CD14-positive monocyte (primary cell): ENCODE results near the gene GRIN2A. TPM values are rescaled to one million over a fixed set of nuclear protein-coding genes. Genes with fewer than 3 reads are reported as not detected.

Experiments used
- DNase-seq, 3 donors: peaks; one replicate each; pipeline ENCODE4 v3.0.0-alpha.2; 2011 to 2022
- H2AFZ ChIP-seq: 2 replicates; pipeline ENCODE4 v1.6.0; 2012; ENCODE audit warnings: mild to moderate bottlenecking, low read depth, low read length, inconsistent platforms; ENCODE audit not compliant: insufficient read depth, poor library complexity, severe bottlenecking
- H3K27ac ChIP-seq, 2 donors: 1 replicate in 1 of 2; 2 replicates in 1 of 2; pipeline ENCODE4 v1.5.1; 2012 to 2013; ENCODE audit warnings: low read length in 2 of 2, control low read depth in 1 of 2, inconsistent platforms in 1 of 2, low read depth in 1 of 2, mild to moderate bottlenecking in 1 of 2
- H3K27me3 ChIP-seq, 2 donors: one replicate each; pipeline versions ENCODE4 v1.6.0 to v1.6.1; 2011 to 2013; ENCODE audit warnings: low read length in 2 of 2; ENCODE audit not compliant: control insufficient read depth in 2 of 2, insufficient read depth in 2 of 2
- H3K36me3 ChIP-seq, 2 donors: replicated peaks in 1 of 2; 1 replicate in 1 of 2; 2 replicates in 1 of 2; pipeline versions ENCODE4 v1.5.1 to v1.6.1; 2012 to 2013; ENCODE audit warnings: low read length in 2 of 2, control low read depth in 1 of 2, inconsistent platforms in 1 of 2, mild to moderate bottlenecking in 1 of 2; ENCODE audit not compliant: insufficient read depth in 2 of 2, control insufficient read depth in 1 of 2
- H3K4me1 ChIP-seq, 2 donors: 1 replicate in 1 of 2; 2 replicates in 1 of 2; pipeline versions ENCODE4 v1.5.1 to v1.6.1; 2012 to 2013; ENCODE audit warnings: low read length in 2 of 2, control low read depth in 1 of 2, inconsistent platforms in 1 of 2, mild to moderate bottlenecking in 1 of 2, moderate library complexity in 1 of 2; ENCODE audit not compliant: insufficient read depth in 2 of 2, control insufficient read depth in 1 of 2
- H3K4me2 ChIP-seq: replicated peaks from 2 replicates; pipeline ENCODE3; 2012; ENCODE audit warnings: low read length, moderate library complexity, mild to moderate bottlenecking; ENCODE audit not compliant: poor library complexity, severe bottlenecking; ENCODE audit errors: extremely low read depth
- H3K4me3 ChIP-seq, 3 experiments: fragments of 200-600 bp in 1 of 3; sonication (generic) in 1 of 3; replicated peaks in 1 of 3; 1 replicate in 2 of 3; 2 replicates in 1 of 3; pipeline ENCODE4 v1.5.1; 2011 to 2013; ENCODE audit warnings: low read length in 3 of 3, mild to moderate bottlenecking in 3 of 3, control low read depth in 2 of 3, low read depth in 2 of 3, inconsistent platforms in 1 of 3, moderate library complexity in 1 of 3
- H3K79me2 ChIP-seq: 2 replicates; pipeline ENCODE4 v1.6.0; 2012; ENCODE audit warnings: mild to moderate bottlenecking, control low read depth, inconsistent platforms, low read length, moderate library complexity; ENCODE audit not compliant: insufficient read depth
- H3K9ac ChIP-seq: 2 replicates; pipeline ENCODE4 v1.6.0; 2017; ENCODE audit warnings: low read length, mild to moderate bottlenecking; ENCODE audit not compliant: insufficient read depth, poor library complexity, severe bottlenecking
- H3K9me3 ChIP-seq, 2 donors: replicated peaks in 1 of 2; 1 replicate in 1 of 2; 2 replicates in 1 of 2; pipeline versions ENCODE4 v1.5.1 to v1.6.1; 2012 to 2013; ENCODE audit warnings: low read length in 2 of 2, control low read depth in 1 of 2; ENCODE audit not compliant: control insufficient read depth in 1 of 2, insufficient read depth in 1 of 2
- H4K20me1 ChIP-seq: 2 replicates; pipeline ENCODE4 v1.6.0; 2012; ENCODE audit warnings: mild to moderate bottlenecking, low read length, control low read depth, moderate library complexity; ENCODE audit not compliant: insufficient read depth
- H3K27ac Mint-ChIP-seq, 7 donors: one replicate each; pipeline ENCODE4 v1.8.0; 2020; ENCODE audit warnings: mild to moderate bottlenecking in 7 of 7, mixed read lengths in 7 of 7, moderate library complexity in 6 of 7, inconsistent platforms in 2 of 7
- H3K27me3 Mint-ChIP-seq, 3 donors: one replicate each; pipeline ENCODE4 v1.8.0; 2021 to 2022; ENCODE audit warnings: low read depth in 3 of 3, mild to moderate bottlenecking in 3 of 3, mixed read lengths in 3 of 3, moderate library complexity in 3 of 3, inconsistent platforms in 1 of 3
- H3K36me3 Mint-ChIP-seq, 2 donors: one replicate each; pipeline ENCODE4 v1.8.0; 2020; ENCODE audit warnings: mixed read lengths in 2 of 2, inconsistent platforms in 1 of 2, mild to moderate bottlenecking in 1 of 2
- H3K4me1 Mint-ChIP-seq: one replicate; pipeline ENCODE4 v1.8.0; 2020; ENCODE audit warnings: mild to moderate bottlenecking, mixed read lengths
- H3K4me3 Mint-ChIP-seq, 2 donors: one replicate each; pipeline ENCODE4 v1.8.0; 2020; ENCODE audit warnings: mild to moderate bottlenecking in 2 of 2, mixed read lengths in 2 of 2, moderate library complexity in 1 of 2
- H3K9me3 Mint-ChIP-seq, 7 donors: one replicate each; pipeline ENCODE4 v1.8.0; 2020 to 2022; ENCODE audit warnings: mixed read lengths in 7 of 7, mild to moderate bottlenecking in 6 of 7, moderate library complexity in 6 of 7, inconsistent platforms in 2 of 7
- WGBS: methylation state at CpG from one replicate; pipeline ENCODE4 v1.1.5; 2013; ENCODE audit warnings: missing lambda C conversion rate; ENCODE audit not compliant: insufficient coverage; 5-methylcytosine and 5-hydroxymethylcytosine counted together
- intact Hi-C, 2 donors: fragments of 100-400 bp; cut with micrococcal nuclease; formaldehyde crosslinking; loops; one replicate each; pipeline versions ENCODE4 v1.15.0 to v1.15.1; 2023
- polyA plus RNA-seq, 3 donors: library from polyadenylated mRNA; depleted of rRNA in 1 of 3; unstranded in 2 of 3; stranded (reverse) in 1 of 3; fragments of 300-500 nt in 2 of 3; fragments of >200 nt in 1 of 3; fragmentation: Illumina TruSeq in 2 of 3; gene quantifications; 1 replicate in 2 of 3; 2 replicates in 1 of 3; pipeline ENCODE4 v1.2.3, GENCODE V29; 2012 to 2021
- TF ChIP-seq, protein P1 (sequence below): fragments of 200-600 bp; IDR thresholded peaks from one replicate; pipeline ENCODE4 v1.8.0; 2022; ENCODE audit warnings: antibody characterized with exemption, mild to moderate bottlenecking

Gene GRIN2A
- polyA plus RNA-seq, 3 donors = not detected

DNA sequence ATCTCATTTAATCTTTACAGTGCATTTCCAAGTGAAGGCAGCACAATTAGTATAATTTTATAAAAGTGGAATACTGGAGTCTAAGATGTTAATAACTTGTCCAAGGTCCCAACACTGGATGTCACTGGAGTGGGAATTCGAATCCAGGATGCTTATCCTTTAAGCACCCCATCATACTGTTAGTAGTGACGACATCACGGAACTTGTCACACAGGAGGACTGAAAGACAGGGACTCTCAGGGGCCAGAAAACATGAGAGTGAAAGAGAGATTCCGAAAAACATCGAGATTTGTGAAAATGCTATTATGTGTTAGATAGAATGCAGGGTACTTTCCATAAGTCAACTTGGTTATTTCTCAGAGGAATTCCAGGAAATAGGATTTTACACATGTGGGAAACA, 374.0 kb downstream of the GRIN2A start:
- WGBS = 83% methylated on average over 2 of the region's 5 CpGs

DNA sequence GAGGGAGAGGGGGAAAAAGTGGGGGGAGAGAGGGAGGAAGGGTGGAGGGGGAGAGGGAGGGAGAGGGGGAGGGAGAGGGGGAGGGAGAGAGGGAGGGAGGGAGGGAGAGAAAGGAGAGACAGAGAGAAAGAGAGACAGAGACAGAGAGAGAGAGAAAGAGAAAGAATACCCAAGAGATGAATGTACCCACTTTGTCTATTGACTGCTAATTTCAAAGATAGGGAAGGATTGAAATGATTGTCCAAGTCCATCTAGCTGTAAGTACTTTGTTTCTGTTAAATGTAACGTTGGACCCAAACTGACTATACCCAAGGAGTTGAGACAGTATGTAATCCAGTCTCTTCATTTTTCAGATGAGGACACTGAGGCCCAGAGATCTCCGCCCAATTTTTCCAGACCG, 374.9 kb downstream of the GRIN2A start:
- Histone ChIP-seq H3K27me3 (no peaks in the 10 kb centered on the region), H3K79me2 (no peaks in the 10 kb centered on the region), H2AFZ (no peak overlapping the region), H3K36me3 (no peaks in the 10 kb centered on the region), H3K4me3 (no peak overlapping the region), H3K27ac (no peak overlapping the region), H3K4me2 (no peak overlapping the region), H3K9ac (no peak overlapping the region), H3K4me1 (no peaks in the 10 kb centered on the region), H3K9me3 (peaks cover 0 to 8% of the 10 kb centered on the region in 2 donors), H4K20me1 (no peaks in the 10 kb centered on the region)
- no peak for DNase-seq
- Mint-ChIP-seq H3K4me3 (no peak overlapping the region), H3K4me1 (no peaks in the 10 kb centered on the region), H3K27me3 (no peaks in the 10 kb centered on the region), H3K27ac (no peak overlapping the region), H3K9me3 (peaks cover 0 to 18% (median 3%) of the 10 kb centered on the region in 7 donors), H3K36me3 (no peaks in the 10 kb centered on the region)
- WGBS = 73% methylated on average over 1 of the region's 3 CpGs
- TF ChIP-seq, protein P1, sequence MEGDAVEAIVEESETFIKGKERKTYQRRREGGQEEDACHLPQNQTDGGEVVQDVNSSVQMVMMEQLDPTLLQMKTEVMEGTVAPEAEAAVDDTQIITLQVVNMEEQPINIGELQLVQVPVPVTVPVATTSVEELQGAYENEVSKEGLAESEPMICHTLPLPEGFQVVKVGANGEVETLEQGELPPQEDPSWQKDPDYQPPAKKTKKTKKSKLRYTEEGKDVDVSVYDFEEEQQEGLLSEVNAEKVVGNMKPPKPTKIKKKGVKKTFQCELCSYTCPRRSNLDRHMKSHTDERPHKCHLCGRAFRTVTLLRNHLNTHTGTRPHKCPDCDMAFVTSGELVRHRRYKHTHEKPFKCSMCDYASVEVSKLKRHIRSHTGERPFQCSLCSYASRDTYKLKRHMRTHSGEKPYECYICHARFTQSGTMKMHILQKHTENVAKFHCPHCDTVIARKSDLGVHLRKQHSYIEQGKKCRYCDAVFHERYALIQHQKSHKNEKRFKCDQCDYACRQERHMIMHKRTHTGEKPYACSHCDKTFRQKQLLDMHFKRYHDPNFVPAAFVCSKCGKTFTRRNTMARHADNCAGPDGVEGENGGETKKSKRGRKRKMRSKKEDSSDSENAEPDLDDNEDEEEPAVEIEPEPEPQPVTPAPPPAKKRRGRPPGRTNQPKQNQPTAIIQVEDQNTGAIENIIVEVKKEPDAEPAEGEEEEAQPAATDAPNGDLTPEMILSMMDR = no peak
- intact Hi-C loops = no loop called here

More for the DNA sequence above, 374.0 kb downstream of the GRIN2A start:
- Mint-ChIP-seq H3K4me3 (no peak overlapping the region), H3K36me3 (no peaks in the 10 kb centered on the region), H3K9me3 (peaks cover 0 to 18% (median 3%) of the 10 kb centered on the region in 7 donors), H3K27me3 (no peaks in the 10 kb centered on the region), H3K4me1 (no peaks in the 10 kb centered on the region), H3K27ac (no peak overlapping the region)
- Histone ChIP-seq H3K4me2 (no peak overlapping the region), H2AFZ (no peak overlapping the region), H3K4me3 (no peak overlapping the region), H3K4me1 (no peaks in the 10 kb centered on the region), H3K79me2 (no peaks in the 10 kb centered on the region), H3K9ac (no peak overlapping the region), H4K20me1 (no peaks in the 10 kb centered on the region), H3K27ac (no peak overlapping the region), H3K27me3 (no peaks in the 10 kb centered on the region), H3K36me3 (no peaks in the 10 kb centered on the region), H3K9me3 (peaks cover 0 to 8% of the 10 kb centered on the region in 2 donors)
- no peak for DNase-seq
- TF ChIP-seq, protein P1 = no peak
- intact Hi-C loops = no loop called here
